ENCODE data around the gene FBLIM1. TPM values are rescaled to one million over a fixed set of nuclear protein-coding genes. Genes with fewer than 3 reads are reported as not detected.

The FBLIM1 gene
- total and polyA plus RNA-seq, 4 donors, result 192 to 584 (median 463) TPM

DNA sequence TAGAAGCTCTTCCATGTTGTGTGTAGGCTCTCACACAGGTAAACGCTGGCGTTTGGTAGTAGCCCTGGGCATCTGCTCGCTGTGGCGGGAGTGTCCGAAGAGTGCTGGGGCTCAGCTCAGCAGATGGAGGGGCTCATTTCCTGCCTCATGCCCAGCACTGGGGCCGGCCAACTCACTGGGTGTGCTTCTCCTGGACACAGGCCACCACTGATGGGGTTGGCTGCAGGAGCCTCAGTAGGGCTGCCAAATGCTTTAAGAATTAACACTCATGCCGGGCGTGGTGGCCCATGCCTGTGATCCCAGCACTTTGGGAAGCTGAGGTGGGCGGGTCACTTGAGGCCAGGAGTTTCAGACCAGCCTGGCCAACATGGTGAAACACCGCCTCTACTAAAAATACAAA is 28.0 kb downstream of the FBLIM1 start:
- H3K4me1 ChIP-seq (ENCODE audit: control insufficient read depth in 1 of 2, insufficient read depth in 2 of 2, low read length in 2 of 2), result peaks cover 0 to 2% of the 10 kb centered on the region in 2 donors
- 6 to 8% methylated on average over 10 of the region's 10 CpGs for WGBS, 2 donors
- H3K27me3 ChIP-seq (ENCODE audit: control insufficient read depth in 1 of 2, insufficient read depth in 2 of 2, low read length in 1 of 2), result no peaks in the 10 kb centered on the region
- no peaks in the 10 kb centered on the region for H3K9me3 ChIP-seq (ENCODE audit: control insufficient read depth, low read length)
- ATAC-seq (ENCODE audit: low FRiP score), result peak; percentile 77
- peaks cover 4 to 7% of the 10 kb centered on the region in 2 donors for H3K36me3 ChIP-seq (ENCODE audit: control insufficient read depth in 1 of 2, insufficient read depth in 2 of 2, low read length in 1 of 2)
- DNase-seq, result peak; percentile 89 to 92
- H3K27ac ChIP-seq (ENCODE audit: low read depth in 1 of 2, low read length in 2 of 2), result peak overlapping the region in 1 of 2 donors; percentile 18
- no peak overlapping the region for H3K4me3 ChIP-seq (ENCODE audit: low read length in 2 of 2)
- intact Hi-C loops (cut with DNase I), result loop anchor here in 1 of 2 donors (2.0 to 5.0 kb wide), 2 partner anchors 39 to 228 kb away; no protein-coding TSS in a partner anchor

DNA sequence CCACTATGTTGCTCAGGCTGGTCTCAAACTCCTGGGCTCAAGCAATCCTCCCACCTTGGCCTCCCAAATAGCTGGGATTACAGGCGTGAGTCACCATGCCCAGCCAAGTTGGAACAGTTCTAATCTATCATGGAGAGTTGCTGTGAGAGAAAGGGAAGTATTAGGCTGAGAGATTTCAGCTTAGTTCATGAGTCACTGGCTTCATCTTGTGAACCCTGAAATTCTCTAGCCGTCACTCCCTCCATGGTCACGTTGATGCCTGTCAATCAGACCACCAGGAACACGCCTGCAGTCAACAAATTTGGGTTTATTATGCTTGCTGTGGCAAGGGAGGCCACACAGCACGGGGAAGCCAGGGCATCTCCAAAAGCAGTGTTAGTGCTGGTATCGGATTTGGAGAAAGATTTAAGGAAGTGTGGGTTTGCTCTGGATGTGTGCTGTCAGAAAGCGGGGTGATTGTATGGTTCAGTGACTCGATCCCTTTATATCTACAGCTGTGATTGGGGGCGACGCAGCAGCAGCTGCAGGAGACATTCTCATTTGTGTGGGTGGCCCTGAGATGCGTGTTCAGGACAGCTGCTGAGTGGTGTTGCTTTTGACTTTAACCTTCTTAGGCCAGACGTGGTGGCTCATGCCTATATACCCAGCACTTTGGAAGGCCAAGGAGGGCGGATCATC is 30.2 kb downstream of the FBLIM1 start:
- H3K27me3 ChIP-seq (ENCODE audit: control insufficient read depth in 1 of 2, insufficient read depth in 2 of 2, low read length in 1 of 2), result no peaks in the 10 kb centered on the region
- DNase-seq (no peak), ATAC-seq (ENCODE audit: low FRiP score) (no peak)
- peaks cover 0 to 5% of the 10 kb centered on the region in 2 donors for H3K36me3 ChIP-seq (ENCODE audit: control insufficient read depth in 1 of 2, insufficient read depth in 2 of 2, low read length in 1 of 2)
- H3K27ac ChIP-seq (ENCODE audit: low read depth in 1 of 2, low read length in 2 of 2), result peak overlapping the region in 1 of 2 donors; percentile 31
- no peak overlapping the region for H3K4me3 ChIP-seq (ENCODE audit: low read length in 2 of 2)
- intact Hi-C loops (cut with DNase I), result loop anchor here in 1 of 2 donors (5.0 kb wide), 1 partner anchor 41 kb away; no protein-coding TSS in a partner anchor
- 57 to 66% methylated on average over 13 of the region's 13 CpGs for WGBS, 2 donors
- H3K9me3 ChIP-seq (ENCODE audit: control insufficient read depth, low read length), result no peaks in the 10 kb centered on the region
- peaks cover 0 to 2% of the 10 kb centered on the region in 2 donors for H3K4me1 ChIP-seq (ENCODE audit: control insufficient read depth in 1 of 2, insufficient read depth in 2 of 2, low read length in 2 of 2)

DNA sequence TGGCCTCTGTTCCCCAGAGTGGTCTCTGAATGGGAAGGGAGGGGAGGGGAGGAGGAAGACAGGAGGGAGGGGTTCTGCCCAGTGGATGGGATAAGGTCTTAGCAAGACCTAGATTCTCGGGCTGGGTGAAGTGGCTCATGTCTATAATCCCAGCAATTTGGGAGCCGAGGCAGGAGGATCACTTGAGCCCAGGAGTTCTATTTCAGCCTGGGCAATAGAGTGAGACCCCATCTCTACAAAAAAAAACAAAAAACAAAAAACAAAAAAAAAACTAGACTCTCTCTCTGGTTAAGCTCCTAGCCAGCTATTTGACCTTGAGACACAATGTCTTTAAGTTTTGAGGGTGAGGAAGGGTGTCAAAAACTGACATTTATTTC is 37.5 kb downstream of the FBLIM1 start:
- WGBS, 2 donors, result 97 to 100% methylated on average over 2 of the region's 2 CpGs
- H3K4me1 ChIP-seq (ENCODE audit: control insufficient read depth in 1 of 2, insufficient read depth in 2 of 2, low read length in 2 of 2), result peaks cover 1 to 5% of the 10 kb centered on the region in 2 donors
- H3K36me3 ChIP-seq (ENCODE audit: control insufficient read depth in 1 of 2, insufficient read depth in 2 of 2, low read length in 1 of 2), result no peaks in the 10 kb centered on the region
- H3K27ac ChIP-seq (ENCODE audit: low read depth in 1 of 2, low read length in 2 of 2), result peak overlapping the region; percentile 83 to 92
- DNase-seq (no peak), ATAC-seq (ENCODE audit: low FRiP score) (no peak)
- H3K9me3 ChIP-seq (ENCODE audit: control insufficient read depth, low read length), result no peaks in the 10 kb centered on the region
- no peaks in the 10 kb centered on the region for H3K27me3 ChIP-seq (ENCODE audit: control insufficient read depth in 1 of 2, insufficient read depth in 2 of 2, low read length in 1 of 2)
- intact Hi-C loops (cut with DNase I), result loop anchor here in 1 of 2 donors (5.0 to 10.0 kb wide), 2 partner anchors 99 to 151 kb away; no protein-coding TSS in a partner anchor
- H3K4me3 ChIP-seq (ENCODE audit: low read length in 2 of 2), result no peak overlapping the region

GRCh38 chr1:15797614-15798390 is 39.2 kb downstream of the FBLIM1 start:
- peak overlapping the region; percentile 18 to 23 for H3K27ac ChIP-seq (ENCODE audit: low read depth in 1 of 2, low read length in 2 of 2)

DNA sequence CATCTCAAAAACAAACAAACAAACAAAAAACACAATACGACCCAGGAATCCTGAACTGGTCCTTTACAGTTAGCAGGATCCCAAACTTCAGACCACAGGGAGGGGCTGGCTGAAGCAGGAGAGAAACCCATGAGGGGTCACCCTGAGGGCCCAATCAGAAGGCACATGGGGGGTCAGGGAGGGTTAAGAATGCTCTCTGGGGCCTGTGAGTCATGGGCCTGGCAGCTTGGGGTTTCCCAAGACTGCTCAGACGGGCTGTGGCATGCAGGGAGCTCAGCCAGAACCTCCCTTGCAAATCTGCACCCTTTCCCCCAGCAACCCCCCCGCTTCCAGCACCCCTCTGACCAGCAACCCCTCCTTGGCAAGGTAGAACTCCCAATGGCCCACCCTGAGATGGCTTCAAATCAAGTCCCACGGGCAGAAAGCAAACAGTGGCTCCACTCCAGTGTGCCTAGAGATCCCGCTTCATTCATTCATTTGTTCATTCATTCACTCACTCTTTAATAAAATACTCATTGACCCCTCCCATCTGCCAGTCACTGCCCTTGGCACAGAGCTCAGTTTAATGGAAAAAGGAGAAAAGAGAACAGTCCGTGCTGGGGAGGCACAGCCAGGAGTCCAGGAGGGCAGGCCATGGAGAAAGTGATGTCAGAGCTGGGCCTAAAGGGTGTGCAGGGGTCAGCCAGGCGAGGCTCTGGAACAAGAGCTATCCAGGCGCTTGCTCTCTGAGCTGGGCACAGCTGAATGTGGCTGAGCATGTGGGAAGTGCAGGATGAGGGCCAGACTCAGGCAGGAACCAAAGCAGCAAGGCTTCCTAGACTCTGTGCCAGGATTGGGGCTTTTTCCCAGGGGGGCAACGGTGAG is 40.6 kb downstream of the FBLIM1 start:
- Histone ChIP-seq H3K4me1 (ENCODE audit: control insufficient read depth in 1 of 2, insufficient read depth in 2 of 2, low read length in 2 of 2) (peaks cover 1 to 5% of the 10 kb centered on the region in 2 donors), H3K4me3 (ENCODE audit: low read length in 2 of 2) (no peak overlapping the region), H3K36me3 (ENCODE audit: control insufficient read depth in 1 of 2, insufficient read depth in 2 of 2, low read length in 1 of 2) (no peaks in the 10 kb centered on the region), H3K27me3 (ENCODE audit: control insufficient read depth in 1 of 2, insufficient read depth in 2 of 2, low read length in 1 of 2) (no peaks in the 10 kb centered on the region), H3K27ac (ENCODE audit: low read depth in 1 of 2, low read length in 2 of 2) (peak overlapping the region; percentile 76 to 80), H3K9me3 (ENCODE audit: control insufficient read depth, low read length) (no peaks in the 10 kb centered on the region)
- 5% methylated on average over 9 of the region's 9 CpGs for WGBS, 2 donors
- DNase-seq (peak; percentile 92 to 94), ATAC-seq (ENCODE audit: low FRiP score) (peak; percentile 86)
- intact Hi-C loops (cut with DNase I), result loop anchor here in 1 of 2 donors (2.0 to 10.0 kb wide), 3 partner anchors 36 to 148 kb away; no protein-coding TSS in a partner anchor

More at GRCh38 chr1:15797614-15798390, 39.2 kb downstream of the FBLIM1 start:
- peaks cover 1 to 5% of the 10 kb centered on the region in 2 donors for H3K4me1 ChIP-seq (ENCODE audit: control insufficient read depth in 1 of 2, insufficient read depth in 2 of 2, low read length in 2 of 2)
- ATAC-seq (ENCODE audit: low FRiP score) (no peak), DNase-seq (no peak)
- H3K36me3 ChIP-seq (ENCODE audit: control insufficient read depth in 1 of 2, insufficient read depth in 2 of 2, low read length in 1 of 2), result no peaks in the 10 kb centered on the region
- no peak overlapping the region for H3K4me3 ChIP-seq (ENCODE audit: low read length in 2 of 2)
- no peaks in the 10 kb centered on the region for H3K27me3 ChIP-seq (ENCODE audit: control insufficient read depth in 1 of 2, insufficient read depth in 2 of 2, low read length in 1 of 2)
- no peaks in the 10 kb centered on the region for H3K9me3 ChIP-seq (ENCODE audit: control insufficient read depth, low read length)
- 69 to 72% methylated on average over 14 of the region's 14 CpGs for WGBS, 2 donors
- intact Hi-C loops (cut with DNase I), result loop anchor here in 1 of 2 donors (2.0 to 10.0 kb wide), 3 partner anchors 37 to 149 kb away; no protein-coding TSS in a partner anchor

DNA sequence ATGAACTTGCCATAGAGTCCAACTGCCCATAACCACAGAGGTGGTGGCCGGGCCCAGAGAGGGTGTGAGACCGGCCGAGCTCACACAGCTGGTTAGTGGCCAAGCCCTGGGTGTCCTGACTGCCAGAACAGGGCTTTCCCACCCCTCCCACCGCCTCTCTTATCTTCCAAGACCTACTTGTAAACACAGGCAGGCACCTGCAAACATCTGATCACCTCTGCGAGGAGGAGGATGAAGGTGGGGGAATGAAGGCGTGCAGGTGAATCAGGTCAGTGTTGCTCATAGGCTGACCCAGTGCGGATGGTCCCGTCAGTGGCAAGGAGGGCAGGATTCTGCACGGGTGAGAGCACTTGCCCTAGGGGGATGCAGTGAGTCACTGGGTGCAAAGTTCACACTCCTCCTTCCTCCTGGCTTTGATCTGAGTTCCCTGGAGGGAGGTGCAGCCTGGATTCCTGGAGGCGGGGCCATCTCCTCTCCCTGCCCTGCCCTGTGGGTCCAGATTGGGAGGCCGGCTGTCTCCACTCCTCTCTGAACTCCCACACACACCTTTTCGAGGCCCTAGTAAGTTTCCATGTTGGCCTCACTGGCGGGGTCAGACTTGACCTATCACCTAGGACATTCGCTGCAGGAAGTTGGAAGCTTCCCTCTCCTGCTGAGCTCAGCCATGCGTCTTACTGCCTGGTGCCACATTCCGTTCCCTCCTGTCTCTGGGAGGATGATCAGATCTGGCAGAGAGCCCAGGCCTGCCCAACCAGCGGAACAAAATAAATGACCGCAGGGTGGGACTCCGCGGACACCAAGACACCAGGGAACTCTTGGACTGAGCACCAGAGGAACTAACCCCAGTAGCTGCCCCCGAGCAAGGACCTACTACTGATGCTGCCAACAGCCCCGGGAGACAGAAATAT is 41.6 kb downstream of the FBLIM1 start:
- WGBS, 2 donors, result 51 to 54% methylated on average over 22 of the region's 22 CpGs

DNA sequence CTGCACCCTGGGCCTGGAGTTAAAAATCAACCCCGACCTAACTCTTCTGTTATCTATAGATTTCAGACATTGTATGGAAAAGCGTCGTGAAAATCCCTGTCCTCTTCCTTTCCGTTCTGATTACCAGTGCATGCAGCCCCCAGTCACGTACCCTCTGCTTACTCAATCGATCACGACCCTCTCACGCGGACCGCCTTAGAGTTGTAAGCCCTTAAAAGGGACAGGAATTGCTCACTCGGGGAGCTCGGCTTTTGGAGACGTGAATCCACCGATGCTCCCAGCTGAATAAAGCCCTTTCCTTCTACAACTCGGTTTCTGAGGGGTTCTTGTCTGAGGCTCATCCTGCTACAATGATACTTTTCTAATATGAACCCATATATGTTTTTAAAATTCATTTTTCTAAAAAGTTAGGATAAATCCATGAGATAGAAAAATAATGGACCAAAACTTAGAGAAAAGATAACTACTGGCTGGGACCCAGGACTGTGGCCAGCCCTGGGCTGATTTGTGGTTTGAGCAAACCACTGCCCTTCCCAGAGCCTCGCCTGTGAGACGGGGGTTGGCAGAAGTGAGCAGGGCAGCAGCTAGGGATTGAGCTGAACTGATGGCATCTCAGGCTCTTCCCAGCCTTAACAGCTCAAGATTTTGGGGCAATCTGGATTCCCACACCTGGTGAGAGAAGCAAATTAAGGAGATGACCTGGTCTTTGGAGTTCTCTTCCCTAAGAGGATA is 43.8 kb downstream of the FBLIM1 start:
- H3K4me3 ChIP-seq (ENCODE audit: low read length in 2 of 2), result no peak overlapping the region
- intact Hi-C loops (cut with DNase I), result loop anchor here in 1 of 2 donors (5.0 kb wide), 2 partner anchors 150 to 190 kb away; no protein-coding TSS in a partner anchor
- no peak for DNase-seq
- no peak overlapping the region for H3K27ac ChIP-seq (ENCODE audit: low read depth in 1 of 2, low read length in 2 of 2)
- no peaks in the 10 kb centered on the region for H3K27me3 ChIP-seq (ENCODE audit: control insufficient read depth in 1 of 2, insufficient read depth in 2 of 2, low read length in 1 of 2)
- peaks cover 0 to 5% of the 10 kb centered on the region in 2 donors for H3K4me1 ChIP-seq (ENCODE audit: control insufficient read depth in 1 of 2, insufficient read depth in 2 of 2, low read length in 2 of 2)
- no peaks in the 10 kb centered on the region for H3K36me3 ChIP-seq (ENCODE audit: control insufficient read depth in 1 of 2, insufficient read depth in 2 of 2, low read length in 1 of 2)
- WGBS, 2 donors, result 86 to 87% methylated on average over 17 of the region's 17 CpGs
- ATAC-seq (ENCODE audit: low FRiP score), result no peak
- no peaks in the 10 kb centered on the region for H3K9me3 ChIP-seq (ENCODE audit: control insufficient read depth, low read length)

More for the DNA sequence above, 41.6 kb downstream of the FBLIM1 start:
- Histone ChIP-seq H3K27me3 (ENCODE audit: control insufficient read depth in 1 of 2, insufficient read depth in 2 of 2, low read length in 1 of 2) (no peaks in the 10 kb centered on the region), H3K36me3 (ENCODE audit: control insufficient read depth in 1 of 2, insufficient read depth in 2 of 2, low read length in 1 of 2) (no peaks in the 10 kb centered on the region), H3K4me1 (ENCODE audit: control insufficient read depth in 1 of 2, insufficient read depth in 2 of 2, low read length in 2 of 2) (peaks cover 1 to 5% of the 10 kb centered on the region in 2 donors), H3K4me3 (ENCODE audit: low read length in 2 of 2) (no peak overlapping the region), H3K27ac (ENCODE audit: low read depth in 1 of 2, low read length in 2 of 2) (peak overlapping the region; percentile 76 to 87), H3K9me3 (ENCODE audit: control insufficient read depth, low read length) (no peaks in the 10 kb centered on the region)
- DNase-seq, result no peak
- intact Hi-C loops (cut with DNase I), result loop anchor here (2.0 to 10.0 kb wide), 5 partner anchors 35 to 192 kb away; no protein-coding TSS in a partner anchor
- ATAC-seq (ENCODE audit: low FRiP score), result peak; percentile 9
